NCI-H524 (cell line): ENCODE measurements around the gene ACSL6.

Source experiments
- DNase-seq, 2 experiments: peaks; one replicate each; lab custom pipeline; 2025; lab: John Stamatoyannopoulos, UW

The ACSL6 gene

GRCh38 chr5:132017316-132017715 is 5.9 kb upstream of the ACSL6 start:
- no peak for DNase-seq

GRCh38 chr5:132016721-132017250 is 5.3 kb upstream of the ACSL6 start:
- DNase-seq: no peak

- no peak for DNase-seq
These were observed 2.3 kb upstream of the ACSL6 start for GRCh38 chr5:132013711-132014110.

- DNase-seq: no peak
These were observed 1.7 kb upstream of the ACSL6 start for GRCh38 chr5:132013006-132013689.

- DNase-seq: no peak
These were observed 1.0 kb upstream of the ACSL6 start for GRCh38 chr5:132012371-132013005.

- peak in 1 of 2 experiments; percentile 7 for DNase-seq
These were observed 353 bp downstream of the ACSL6 start for GRCh38 chr5:132010989-132011621.

- DNase-seq: no peak
These were observed 841 bp downstream of the ACSL6 start for GRCh38 chr5:132010645-132010988.

- DNase-seq: peak; percentile 75 to 88
These were observed 1.6 kb downstream of the ACSL6 start for GRCh38 chr5:132009706-132010405.

- peak; percentile 17 to 72 for DNase-seq
These were observed 2.3 kb downstream of the ACSL6 start for GRCh38 chr5:132008961-132009680.

- no peak for DNase-seq
These were observed 3.3 kb downstream of the ACSL6 start for GRCh38 chr5:132008163-132008473.

- peak; percentile 62 to 87 for DNase-seq
These were observed 3.9 kb downstream of the ACSL6 start for GRCh38 chr5:132007399-132008162.

- DNase-seq: no peak
These were observed 4.9 kb downstream of the ACSL6 start for GRCh38 chr5:132006331-132007120.

- DNase-seq: no peak
These were observed 5.9 kb downstream of the ACSL6 start for GRCh38 chr5:132005591-132005990.

- no peak for DNase-seq
These were observed 7.5 kb downstream of the ACSL6 start for GRCh38 chr5:132003982-132004381.

GRCh38 chr5:132003170-132003744 is 8.2 kb downstream of the ACSL6 start:
- DNase-seq: no peak

GRCh38 chr5:132002757-132003156 is 8.7 kb downstream of the ACSL6 start:
- no peak for DNase-seq

GRCh38 chr5:132001647-132002561 is 9.6 kb downstream of the ACSL6 start:
- no peak for DNase-seq

GRCh38 chr5:132000677-132001453 is 10.6 kb downstream of the ACSL6 start:
- DNase-seq: no peak

GRCh38 chr5:132000241-132000490 is 11.3 kb downstream of the ACSL6 start:
- DNase-seq: no peak
